ENCODE data around the gene BHLHA9.

DNA sequence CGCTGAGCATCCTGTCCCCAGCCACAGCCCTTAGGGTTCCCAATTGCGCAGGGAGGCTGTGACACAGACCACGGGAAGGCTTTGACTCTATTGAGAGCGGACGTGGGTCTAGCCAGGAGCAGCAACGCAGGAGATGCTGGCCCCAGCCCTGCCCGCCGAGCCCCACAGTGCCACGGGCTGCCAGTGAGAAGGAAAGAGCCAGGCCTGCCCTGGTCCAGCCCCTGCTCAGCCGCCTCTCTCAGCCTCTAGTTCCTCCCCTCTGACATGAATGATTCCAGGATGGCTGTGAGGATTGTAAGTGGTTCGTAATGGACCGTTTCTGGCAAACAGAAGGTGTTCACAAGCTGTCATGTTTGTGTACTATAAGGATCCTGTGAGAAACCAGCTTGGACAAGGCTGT, 2.5 kb downstream of the BHLHA9 start:
- TF ChIP-seq, protein P1, sequence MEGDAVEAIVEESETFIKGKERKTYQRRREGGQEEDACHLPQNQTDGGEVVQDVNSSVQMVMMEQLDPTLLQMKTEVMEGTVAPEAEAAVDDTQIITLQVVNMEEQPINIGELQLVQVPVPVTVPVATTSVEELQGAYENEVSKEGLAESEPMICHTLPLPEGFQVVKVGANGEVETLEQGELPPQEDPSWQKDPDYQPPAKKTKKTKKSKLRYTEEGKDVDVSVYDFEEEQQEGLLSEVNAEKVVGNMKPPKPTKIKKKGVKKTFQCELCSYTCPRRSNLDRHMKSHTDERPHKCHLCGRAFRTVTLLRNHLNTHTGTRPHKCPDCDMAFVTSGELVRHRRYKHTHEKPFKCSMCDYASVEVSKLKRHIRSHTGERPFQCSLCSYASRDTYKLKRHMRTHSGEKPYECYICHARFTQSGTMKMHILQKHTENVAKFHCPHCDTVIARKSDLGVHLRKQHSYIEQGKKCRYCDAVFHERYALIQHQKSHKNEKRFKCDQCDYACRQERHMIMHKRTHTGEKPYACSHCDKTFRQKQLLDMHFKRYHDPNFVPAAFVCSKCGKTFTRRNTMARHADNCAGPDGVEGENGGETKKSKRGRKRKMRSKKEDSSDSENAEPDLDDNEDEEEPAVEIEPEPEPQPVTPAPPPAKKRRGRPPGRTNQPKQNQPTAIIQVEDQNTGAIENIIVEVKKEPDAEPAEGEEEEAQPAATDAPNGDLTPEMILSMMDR (IDR thresholded peaks at IDR 0.05), result no peak
- TF ChIP-seq POLR2A (IDR thresholded peaks at IDR 0.05), result no peak

Data from right lobe of liver (tissue), 4 donors.